A673 (cell line): ENCODE data around the gene PHF3. TPM values are rescaled to one million over a fixed set of nuclear protein-coding genes. Genes with fewer than 3 reads are reported as not detected.

ENCODE experiments used
- BruUV-seq: library from RNA; stranded (reverse); fragments of 400-500 nt; replicated peaks from 2 replicates; lab custom pipeline; 2021; lab: Mats Ljungman, UMichigan
- CTCF ChIA-PET: fragments of 300-600 bp; sonication (Branson Sonifier 250); formaldehyde crosslinking; loops from one replicate; lab custom pipeline; 2022; ENCODE audit warnings: antibody characterized with exemption; lab: Charles Lee
- POLR2A ChIA-PET: fragments of 300-600 bp; sonication (Branson Sonifier 250); formaldehyde crosslinking; loops from one replicate; lab custom pipeline; 2022; ENCODE audit warnings: antibody characterized with exemption; ENCODE audit not compliant: low non-redundant PET; lab: Charles Lee
- DNase-seq: peaks from one replicate; pipeline ENCODE4 v3.0.0-alpha.2; 2015; ENCODE audit warnings: low spot score
- H3K27ac ChIP-seq: fragments of 200-600 bp; sonication (generic); 2 replicates; pipeline ENCODE4 v1.5.1; 2016; ENCODE audit warnings: mixed run types, low read depth, mild to moderate bottlenecking, mixed read lengths, antibody characterized with exemption, low read length; ENCODE audit not compliant: poor library complexity, severe bottlenecking
- H3K27me3 ChIP-seq: fragments of 200-600 bp; sonication (generic); replicated peaks from 2 replicates; pipeline ENCODE4 v1.6.1; 2017; ENCODE audit warnings: mixed run types, low read depth, mild to moderate bottlenecking, mixed read lengths, antibody characterized with exemption, low read length; ENCODE audit not compliant: insufficient read depth, poor library complexity
- H3K36me3 ChIP-seq: fragments of 200-600 bp; sonication (generic); 2 replicates; pipeline ENCODE4 v1.6.1; 2016; ENCODE audit warnings: mixed run types, mild to moderate bottlenecking, mixed read lengths, antibody characterized with exemption, low read length; ENCODE audit not compliant: insufficient read depth, poor library complexity, severe bottlenecking
- H3K4me1 ChIP-seq: fragments of 200-600 bp; sonication (generic); 2 replicates; pipeline ENCODE4 v1.6.1; 2017; ENCODE audit warnings: mixed run types, mild to moderate bottlenecking, mixed read lengths, antibody characterized with exemption, low read length; ENCODE audit not compliant: insufficient read depth, poor library complexity, severe bottlenecking
- H3K4me3 ChIP-seq: fragments of 200-600 bp; sonication (generic); 2 replicates; pipeline ENCODE4 v1.5.1; 2016; ENCODE audit warnings: low read depth, mixed run types, mild to moderate bottlenecking, mixed read lengths, low read length; ENCODE audit not compliant: poor library complexity, severe bottlenecking
- H3K9me3 ChIP-seq: fragments of 200-600 bp; sonication (generic); 2 replicates; pipeline ENCODE4 v1.6.1; 2016; ENCODE audit warnings: mixed run types, low read depth, mild to moderate bottlenecking, mixed read lengths, antibody characterized with exemption, low read length; ENCODE audit not compliant: poor library complexity, severe bottlenecking
- CTCF ChIP-seq: fragments of 300-800, 200-600 bp; sonication (generic); conservative IDR thresholded peaks from 2 replicates; pipeline ENCODE4 v1.5.1; 2017; ENCODE audit warnings: low read depth, mild to moderate bottlenecking, antibody characterized with exemption, low read length, moderate library complexity, mixed read lengths
- EZH2 ChIP-seq: fragments of 200-600 bp; sonication (generic); IDR thresholded peaks from 2 replicates; pipeline ENCODE4 v1.6.1; 2017; ENCODE audit warnings: borderline replicate concordance, low read depth, mild to moderate bottlenecking, mixed read lengths, antibody characterized with exemption, low read length; ENCODE audit not compliant: poor library complexity, severe bottlenecking
- intact Hi-C: fragments of 100-400 bp; cut with micrococcal nuclease; formaldehyde crosslinking; loops from one replicate; pipeline ENCODE4 v1.10.0; 2022; ENCODE audit not compliant: unreplicated experiment
- total RNA-seq: library from RNA; stranded (reverse); gene quantifications from 2 replicates; pipeline ENCODE4 v1.2.3, GENCODE V29; 2021

PHF3 gene
- total RNA-seq, 1 experiment from 2014 or later: 52.0 TPM

DNA sequence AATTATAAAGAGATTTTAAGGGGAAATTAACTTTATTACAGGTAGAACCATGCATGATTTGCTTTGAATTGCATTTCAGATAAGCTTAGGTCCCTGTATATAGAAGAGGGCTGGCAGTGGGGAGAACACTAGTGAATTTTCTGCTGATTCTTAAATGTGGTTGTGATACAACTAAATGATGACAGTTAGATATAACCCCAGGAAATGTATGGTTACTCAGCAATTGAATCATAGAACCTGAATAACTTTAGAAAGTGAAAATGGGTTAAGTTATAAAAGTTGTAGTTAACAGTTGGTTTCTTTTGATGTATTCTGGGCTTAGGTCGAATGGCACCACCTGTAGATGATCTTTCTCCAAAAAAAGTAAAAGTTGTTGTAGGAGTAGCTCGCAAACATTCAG, 70.1 kb downstream of the PHF3 start:
- ChIA-PET CTCF (no interaction called here), POLR2A (no interaction called here)
- TF ChIP-seq EZH2 (no peak), CTCF (no peak)
- no peaks in the 10 kb centered on the region for H3K4me1 ChIP-seq
- no peaks in the 10 kb centered on the region for H3K27me3 ChIP-seq
- peaks cover 78% of the 10 kb centered on the region for H3K36me3 ChIP-seq
- intact Hi-C loops: no loop called here
- no peaks in the 10 kb centered on the region for H3K9me3 ChIP-seq
- no peak overlapping the region for H3K27ac ChIP-seq
- BruUV-seq: no TSS peak
- no peak overlapping the region for H3K4me3 ChIP-seq
- no peak for DNase-seq

DNA sequence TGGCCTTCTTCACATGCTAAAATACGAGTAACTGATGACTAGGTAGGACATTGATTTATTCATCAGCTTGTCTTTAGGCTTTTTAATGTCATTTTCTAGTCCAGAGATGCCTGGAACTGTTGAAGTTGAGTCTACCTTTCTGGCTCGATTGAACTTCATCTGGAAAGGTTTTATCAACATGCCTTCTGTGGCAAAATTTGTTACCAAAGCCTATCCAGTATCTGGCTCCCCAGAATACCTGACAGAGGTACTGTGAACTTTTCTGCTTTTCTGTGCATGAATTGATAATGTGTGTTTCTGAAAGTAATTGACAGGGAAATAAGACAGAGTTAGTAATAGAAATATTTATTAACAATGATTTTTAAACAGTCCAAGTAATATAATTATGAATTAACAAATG, 71.0 kb downstream of the PHF3 start:
- Histone ChIP-seq H3K27me3 (no peaks in the 10 kb centered on the region), H3K4me3 (no peak overlapping the region), H3K9me3 (no peaks in the 10 kb centered on the region), H3K4me1 (no peaks in the 10 kb centered on the region), H3K27ac (no peak overlapping the region), H3K36me3 (peaks cover 78% of the 10 kb centered on the region)
- TF ChIP-seq CTCF: no peak
- no peak for TF ChIP-seq EZH2
- intact Hi-C loops: no loop called here
- DNase-seq: no peak
- ChIA-PET CTCF (no interaction called here), POLR2A (no interaction called here)
- BruUV-seq: no TSS peak

DNA sequence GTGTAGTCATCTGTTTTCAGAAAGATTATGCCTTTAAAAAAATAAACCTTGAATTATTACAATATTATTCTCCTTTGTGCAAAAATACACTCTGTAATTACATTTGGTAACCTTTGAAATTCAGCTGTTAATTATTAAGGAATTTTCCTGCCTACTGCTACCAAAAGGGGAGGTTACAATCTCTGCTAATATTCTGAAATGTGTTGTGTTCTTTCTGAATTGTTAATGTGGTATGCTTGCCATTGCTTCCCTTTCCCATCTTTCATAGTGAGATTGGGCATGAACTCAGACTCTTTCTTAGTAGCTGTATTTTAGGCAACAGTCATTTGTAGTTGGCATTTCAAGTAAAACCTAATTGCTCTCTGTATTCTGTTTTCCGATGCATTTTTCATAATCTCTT, 73.0 kb downstream of the PHF3 start:
- TF ChIP-seq EZH2 (no peak), CTCF (no peak)
- peaks cover 77% of the 10 kb centered on the region for H3K36me3 ChIP-seq
- CTCF ChIA-PET: no interaction called here
- intact Hi-C loops: no loop called here
- no peak overlapping the region for H3K27ac ChIP-seq
- H3K4me1 ChIP-seq: no peaks in the 10 kb centered on the region
- no peak overlapping the region for H3K4me3 ChIP-seq
- H3K27me3 ChIP-seq: no peaks in the 10 kb centered on the region
- no peaks in the 10 kb centered on the region for H3K9me3 ChIP-seq
- no TSS peak for BruUV-seq
- POLR2A ChIA-PET: no interaction called here
- no peak for DNase-seq
